ENCODE results near the gene CDC42BPA. TPM values are rescaled to one million over a fixed set of nuclear protein-coding genes. Genes with fewer than 3 reads are reported as not detected.

The CDC42BPA gene
- total RNA-seq, 4 donors from 2014 or later = 49.0 to 102 (median 54.2) TPM

DNA sequence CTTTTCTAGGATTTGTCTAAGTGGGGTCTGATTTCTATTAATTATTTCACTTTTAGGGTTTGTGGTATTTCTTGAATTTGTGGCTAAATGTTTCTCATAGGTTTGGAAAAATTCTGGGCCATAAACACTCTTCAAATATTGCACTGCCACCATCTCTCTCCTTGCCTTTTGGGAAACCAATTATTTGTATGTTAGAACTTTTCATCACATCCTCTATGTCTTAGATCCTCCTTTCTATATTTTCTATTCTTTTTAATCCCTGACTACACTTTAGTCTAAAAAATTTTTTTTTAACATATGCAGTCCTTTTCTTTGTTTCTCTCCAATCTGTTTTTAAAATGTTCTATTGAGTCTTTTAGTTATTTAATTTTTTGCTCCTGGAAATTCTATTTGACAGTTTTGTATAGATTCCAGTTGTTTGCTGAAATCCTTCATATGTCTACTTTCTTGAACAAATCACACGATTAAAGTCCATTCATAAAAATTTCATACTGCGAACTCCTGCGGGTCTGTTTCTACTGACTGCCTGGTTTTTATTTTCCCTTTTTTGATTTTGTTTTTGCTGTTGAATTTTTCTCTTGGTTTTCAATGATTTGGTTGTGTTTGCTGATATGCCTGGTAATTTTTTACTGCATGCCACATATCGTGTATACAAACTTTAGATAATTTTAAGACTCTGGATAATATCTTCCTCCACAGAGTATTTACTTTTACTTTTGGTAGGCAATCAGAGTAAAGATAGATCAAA lies 235.1 kb downstream of the CDC42BPA start:
- Histone ChIP-seq H3K4me3 (no peak overlapping the region), H3K9me3 (peaks cover 8 to 11% of the 10 kb centered on the region in 2 donors), H3K27me3 (no peaks in the 10 kb centered on the region), H3K27ac (no peak overlapping the region), H3K4me1 (no peaks in the 10 kb centered on the region), H3K36me3 (peaks cover 0 to 28% (median 2%) of the 10 kb centered on the region in 4 donors)
- intact Hi-C loops (cut with DNase I; ENCODE audit: low total_unique reads) = no loop called here
- TF ChIP-seq POLR2AphosphoS5 (IDR thresholded peaks at IDR 0.05) = no peak
- TF ChIP-seq EP300 (IDR thresholded peaks at IDR 0.05; ENCODE audit: low read depth) = no peak
- TF ChIP-seq, protein P1, sequence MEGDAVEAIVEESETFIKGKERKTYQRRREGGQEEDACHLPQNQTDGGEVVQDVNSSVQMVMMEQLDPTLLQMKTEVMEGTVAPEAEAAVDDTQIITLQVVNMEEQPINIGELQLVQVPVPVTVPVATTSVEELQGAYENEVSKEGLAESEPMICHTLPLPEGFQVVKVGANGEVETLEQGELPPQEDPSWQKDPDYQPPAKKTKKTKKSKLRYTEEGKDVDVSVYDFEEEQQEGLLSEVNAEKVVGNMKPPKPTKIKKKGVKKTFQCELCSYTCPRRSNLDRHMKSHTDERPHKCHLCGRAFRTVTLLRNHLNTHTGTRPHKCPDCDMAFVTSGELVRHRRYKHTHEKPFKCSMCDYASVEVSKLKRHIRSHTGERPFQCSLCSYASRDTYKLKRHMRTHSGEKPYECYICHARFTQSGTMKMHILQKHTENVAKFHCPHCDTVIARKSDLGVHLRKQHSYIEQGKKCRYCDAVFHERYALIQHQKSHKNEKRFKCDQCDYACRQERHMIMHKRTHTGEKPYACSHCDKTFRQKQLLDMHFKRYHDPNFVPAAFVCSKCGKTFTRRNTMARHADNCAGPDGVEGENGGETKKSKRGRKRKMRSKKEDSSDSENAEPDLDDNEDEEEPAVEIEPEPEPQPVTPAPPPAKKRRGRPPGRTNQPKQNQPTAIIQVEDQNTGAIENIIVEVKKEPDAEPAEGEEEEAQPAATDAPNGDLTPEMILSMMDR (IDR thresholded peaks at IDR 0.05) = no peak
- TF ChIP-seq POLR2A (IDR thresholded peaks at IDR 0.05) = no peak
- in situ Hi-C loops (cut with MboI; ENCODE audit: low pct_ligation_motif_present in 1 of 4, low pct_unique_long_range_greater_than_20kb in 1 of 4, low sequenced_read_pairs in 3 of 4) = no loop called here
- WGBS, 2 donors (ENCODE audit: low coverage in 1 of 2) = 85 to 96% methylated on average over 4 of the region's 4 CpGs
- DNase-seq = no peak

- Histone ChIP-seq H3K27me3 (no peaks in the 10 kb centered on the region), H3K36me3 (peaks cover 0 to 12% (median 0%) of the 10 kb centered on the region in 4 donors), H3K4me3 (no peak overlapping the region), H3K9me3 (no peaks in the 10 kb centered on the region), H3K4me1 (no peaks in the 10 kb centered on the region), H3K27ac (no peak overlapping the region)
- TF ChIP-seq POLR2AphosphoS5 (IDR thresholded peaks at IDR 0.05) (no peak), EP300 (IDR thresholded peaks at IDR 0.05; ENCODE audit: low read depth) (no peak), POLR2A (IDR thresholded peaks at IDR 0.05) (no peak)
- TF ChIP-seq, protein P1 (IDR thresholded peaks at IDR 0.05) = no peak
- intact Hi-C loops (cut with DNase I; ENCODE audit: low total_unique reads) = no loop called here
- in situ Hi-C loops (cut with MboI; ENCODE audit: low pct_ligation_motif_present in 1 of 4, low pct_unique_long_range_greater_than_20kb in 1 of 4, low sequenced_read_pairs in 3 of 4) = no loop called here
- no peak for DNase-seq
Measured at GRCh38 chr1:227077783-227078182, 240.5 kb downstream of the CDC42BPA start.

- whole genome bisulfite sequencing, 2 donors (ENCODE audit: low coverage in 1 of 2) = 85 to 88% methylated on average over 4 of the region's 4 CpGs
- Histone ChIP-seq H3K4me3 (no peak overlapping the region), H3K27me3 (no peaks in the 10 kb centered on the region), H3K27ac (no peak overlapping the region), H3K4me1 (no peaks in the 10 kb centered on the region), H3K9me3 (no peaks in the 10 kb centered on the region), H3K36me3 (peaks cover 0 to 14% (median 0%) of the 10 kb centered on the region in 4 donors)
- intact Hi-C loops (cut with DNase I; ENCODE audit: low total_unique reads) (no loop called here), in situ Hi-C loops (cut with MboI; ENCODE audit: low pct_ligation_motif_present in 1 of 4, low pct_unique_long_range_greater_than_20kb in 1 of 4, low sequenced_read_pairs in 3 of 4) (no loop called here)
- DNase-seq = no peak
- TF ChIP-seq EP300 (IDR thresholded peaks at IDR 0.05; ENCODE audit: low read depth) (no peak), POLR2A (IDR thresholded peaks at IDR 0.05) (no peak), POLR2AphosphoS5 (IDR thresholded peaks at IDR 0.05) (no peak)
- TF ChIP-seq, protein P1 (IDR thresholded peaks at IDR 0.05) = no peak
Measured at GRCh38 chr1:227073786-227074185, 244.5 kb downstream of the CDC42BPA start.

- H3K27ac ChIP-seq = no peak overlapping the region
- DNase-seq = no peak
- intact Hi-C loops (cut with DNase I; ENCODE audit: low total_unique reads) (no loop called here), in situ Hi-C loops (cut with MboI; ENCODE audit: low pct_ligation_motif_present in 1 of 4, low pct_unique_long_range_greater_than_20kb in 1 of 4, low sequenced_read_pairs in 3 of 4) (no loop called here)
- TF ChIP-seq POLR2AphosphoS5 (IDR thresholded peaks at IDR 0.05) = no peak
- TF ChIP-seq POLR2A (IDR thresholded peaks at IDR 0.05) = no peak
- TF ChIP-seq, protein P1 (IDR thresholded peaks at IDR 0.05) = no peak
- no peaks in the 10 kb centered on the region for H3K27me3 ChIP-seq
- H3K4me1 ChIP-seq = no peaks in the 10 kb centered on the region
- 63 to 72% methylated on average over 2 of the region's 2 CpGs for WGBS, 2 donors (ENCODE audit: low coverage in 1 of 2)
- no peak overlapping the region for H3K4me3 ChIP-seq
- H3K36me3 ChIP-seq = peaks cover 0 to 14% (median 0%) of the 10 kb centered on the region in 4 donors
- H3K9me3 ChIP-seq = no peaks in the 10 kb centered on the region
Measured at GRCh38 chr1:227072991-227073390, 245.3 kb downstream of the CDC42BPA start.
